ENCODE results near the gene LCK.

The LCK gene

DNA sequence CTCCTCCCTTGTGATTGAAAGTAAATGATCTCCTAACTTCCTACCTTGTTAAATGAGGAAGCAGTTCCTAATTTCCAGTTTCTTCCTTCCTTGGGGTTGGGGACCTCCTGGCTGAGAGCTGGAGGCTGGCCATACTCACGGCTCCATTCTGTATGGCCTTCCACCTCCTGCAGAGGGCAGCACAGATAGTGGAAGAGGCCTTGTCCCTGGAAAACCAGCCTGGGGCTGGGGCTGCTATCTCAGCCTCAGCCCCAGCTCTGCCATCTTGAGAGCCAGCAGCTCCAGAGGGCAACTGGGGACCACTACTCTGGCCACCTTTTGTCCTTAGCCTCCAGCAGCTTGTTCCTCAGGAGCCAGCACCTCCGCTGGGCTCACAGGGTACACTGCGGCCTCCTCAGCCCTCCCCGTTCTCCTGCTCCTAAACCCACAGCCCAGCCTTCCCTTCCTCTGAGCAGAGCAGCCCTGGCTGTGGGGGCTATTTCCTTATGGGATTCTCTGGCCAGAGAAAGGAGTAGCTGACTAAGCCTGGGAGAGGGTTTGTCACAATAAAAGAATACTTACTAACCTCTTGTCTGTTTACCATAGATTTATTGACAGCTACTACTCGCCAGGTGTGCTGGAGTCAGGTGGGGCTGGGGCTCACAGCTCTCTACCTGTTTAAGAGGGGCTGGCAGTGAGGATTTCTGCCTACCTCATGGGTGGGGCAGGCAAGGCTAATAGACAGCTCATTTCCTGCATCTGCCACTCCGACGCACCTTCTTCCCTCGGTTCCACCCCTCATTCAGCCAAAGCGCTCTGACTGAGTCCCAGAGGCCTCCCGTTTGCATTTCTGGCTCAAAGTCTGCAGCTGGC lies 35.2 kb upstream of the LCK start:
- H3K4me3 ChIP-seq (ENCODE audit: low read depth, low read length): no peak overlapping the region
- POLR2A ChIA-PET: interaction anchor here (0.7 to 2.1 kb wide), 4 partner anchors 11 to 120 kb away, joined by 3 to 22 read pairs (median 4); partner anchors contain the start of genes CCDC28B, IQCC and MARCKSL1
- TF ChIP-seq, protein P1, sequence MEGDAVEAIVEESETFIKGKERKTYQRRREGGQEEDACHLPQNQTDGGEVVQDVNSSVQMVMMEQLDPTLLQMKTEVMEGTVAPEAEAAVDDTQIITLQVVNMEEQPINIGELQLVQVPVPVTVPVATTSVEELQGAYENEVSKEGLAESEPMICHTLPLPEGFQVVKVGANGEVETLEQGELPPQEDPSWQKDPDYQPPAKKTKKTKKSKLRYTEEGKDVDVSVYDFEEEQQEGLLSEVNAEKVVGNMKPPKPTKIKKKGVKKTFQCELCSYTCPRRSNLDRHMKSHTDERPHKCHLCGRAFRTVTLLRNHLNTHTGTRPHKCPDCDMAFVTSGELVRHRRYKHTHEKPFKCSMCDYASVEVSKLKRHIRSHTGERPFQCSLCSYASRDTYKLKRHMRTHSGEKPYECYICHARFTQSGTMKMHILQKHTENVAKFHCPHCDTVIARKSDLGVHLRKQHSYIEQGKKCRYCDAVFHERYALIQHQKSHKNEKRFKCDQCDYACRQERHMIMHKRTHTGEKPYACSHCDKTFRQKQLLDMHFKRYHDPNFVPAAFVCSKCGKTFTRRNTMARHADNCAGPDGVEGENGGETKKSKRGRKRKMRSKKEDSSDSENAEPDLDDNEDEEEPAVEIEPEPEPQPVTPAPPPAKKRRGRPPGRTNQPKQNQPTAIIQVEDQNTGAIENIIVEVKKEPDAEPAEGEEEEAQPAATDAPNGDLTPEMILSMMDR (IDR thresholded peaks at IDR 0.05; ENCODE audit: insufficient read depth, low read length, missing control alignments): peak; percentile 86
- DNase-seq (ENCODE audit: low read depth, low spot score): no peak
- CTCF ChIA-PET: interaction anchor here (0.8 to 8.0 kb wide), 53 partner anchors 9 to 199 kb away, joined by 3 to 103 read pairs (median 6); partner anchors contain the start of genes BSDC1, CCDC28B, FAM167B and FAM229A

DNA sequence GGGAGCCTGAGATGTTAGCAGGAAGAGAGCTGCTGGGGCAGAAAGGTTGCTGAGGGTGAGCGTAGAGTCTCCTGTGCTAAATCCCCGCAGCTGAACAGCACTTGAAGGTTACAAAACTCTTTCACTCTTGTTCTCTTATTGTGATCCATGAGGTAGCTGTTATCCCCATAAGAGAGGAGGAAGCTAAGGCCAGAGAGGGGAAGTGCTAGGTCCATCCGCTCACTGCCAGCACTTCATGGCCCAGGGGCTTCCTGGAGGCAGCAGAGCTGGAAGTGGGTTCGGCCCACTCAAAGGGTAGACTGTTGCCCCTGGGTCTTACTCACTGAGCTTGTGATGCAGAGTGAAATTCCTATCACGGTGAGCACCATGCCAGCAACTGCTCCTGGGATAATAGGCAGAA lies 34.5 kb upstream of the LCK start:
- ChIA-PET CTCF (interaction anchor here (0.8 to 8.0 kb wide), 35 partner anchors 10 to 198 kb away, joined by 3 to 103 read pairs (median 9); partner anchors contain the start of genes BSDC1, CCDC28B, FAM167B and FAM229A), POLR2A (interaction anchor here (0.9 to 2.1 kb wide), 3 partner anchors 11 to 119 kb away, joined by 3 to 22 read pairs (median 6); partner anchors contain the start of genes CCDC28B, IQCC and MARCKSL1)
- DNase-seq (ENCODE audit: low read depth, low spot score): no peak
- H3K4me3 ChIP-seq (ENCODE audit: low read depth, low read length): no peak overlapping the region
- TF ChIP-seq, protein P1 (IDR thresholded peaks at IDR 0.05; ENCODE audit: insufficient read depth, low read length, missing control alignments): no peak

DNA sequence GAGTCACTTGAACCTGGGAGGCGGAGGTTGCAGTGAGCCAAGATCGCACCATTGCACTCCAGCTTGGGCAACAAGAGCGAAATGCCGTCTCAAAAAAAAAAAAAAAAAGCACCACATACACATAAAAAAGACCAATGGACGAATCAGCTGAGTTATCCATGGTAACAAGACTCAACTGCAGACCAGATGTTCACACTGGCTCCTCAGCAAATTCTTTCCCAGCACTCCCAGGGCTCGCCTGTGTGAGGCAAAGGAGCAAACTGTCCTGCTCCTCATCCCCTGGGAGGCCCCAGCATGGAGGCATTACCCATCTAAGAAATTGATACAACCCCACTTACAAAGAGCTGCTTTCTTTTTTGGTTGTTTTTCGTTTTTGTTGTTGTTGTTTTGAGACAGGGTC lies 32.0 kb upstream of the LCK start:
- TF ChIP-seq, protein P1 (IDR thresholded peaks at IDR 0.05; ENCODE audit: insufficient read depth, low read length, missing control alignments): no peak
- POLR2A ChIA-PET: interaction anchor here (1.0 kb wide), 1 partner anchor 117 kb away, joined by 3 read pairs; the partner anchor contains the start of gene MARCKSL1
- DNase-seq (ENCODE audit: low read depth, low spot score): no peak
- no peak overlapping the region for H3K4me3 ChIP-seq (ENCODE audit: low read depth, low read length)
- CTCF ChIA-PET: interaction anchor here (1.2 to 1.5 kb wide), 5 partner anchors 11 to 117 kb away, joined by 3 to 6 read pairs (median 3); partner anchors contain the start of genes DCDC2B and MARCKSL1

DNA sequence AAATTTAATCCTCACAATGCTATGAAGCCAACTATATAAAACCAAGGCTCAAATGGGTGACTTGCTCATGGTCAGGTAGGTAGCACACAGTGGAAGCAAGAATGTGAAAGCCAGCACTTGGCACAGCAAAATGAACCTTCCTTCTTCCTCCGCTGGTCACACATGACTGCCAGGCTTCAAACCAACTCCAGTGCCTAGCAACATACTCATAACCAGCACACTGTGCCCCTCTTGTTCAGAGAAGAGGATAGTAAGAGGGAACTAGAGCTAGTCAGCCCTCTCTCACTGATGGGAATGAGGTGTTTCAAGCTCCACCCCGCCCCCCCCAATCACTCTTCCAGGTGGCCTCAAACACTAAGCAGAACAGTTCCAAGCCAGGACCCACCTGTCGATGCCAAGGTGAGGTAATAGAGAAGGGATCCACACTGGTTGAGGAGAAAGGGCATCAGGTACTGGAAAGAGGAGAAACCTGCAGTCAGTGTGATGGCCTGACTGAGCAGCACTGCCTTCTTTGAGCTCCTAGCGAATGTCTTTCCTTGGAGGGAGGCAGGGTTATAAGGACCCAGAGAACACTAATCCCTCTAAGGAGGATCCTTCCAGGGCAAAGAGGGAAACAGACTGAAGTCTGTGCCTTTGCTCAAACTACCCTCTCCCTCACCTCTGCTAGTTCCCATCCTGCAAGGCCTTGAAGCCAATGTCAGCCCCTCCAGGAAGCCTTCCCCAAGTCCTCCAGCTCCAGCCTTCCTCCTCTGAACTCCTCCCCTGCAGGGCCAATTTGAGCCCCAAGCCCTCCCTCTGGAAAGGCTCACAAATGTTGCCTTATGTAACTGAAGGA lies 30.1 kb upstream of the LCK start:
- H3K4me3 ChIP-seq (ENCODE audit: low read depth, low read length): peak overlapping the region; percentile 92
- POLR2A ChIA-PET: interaction anchor here (0.6 to 1.8 kb wide), 2 partner anchors 115 to 187 kb away, joined by 4 to 6 read pairs; partner anchors contain the start of gene MARCKSL1
- DNase-seq (ENCODE audit: low read depth, low spot score): no peak
- TF ChIP-seq, protein P1 (IDR thresholded peaks at IDR 0.05; ENCODE audit: insufficient read depth, low read length, missing control alignments): no peak
- CTCF ChIA-PET: interaction anchor here (0.8 to 1.1 kb wide), 3 partner anchors 27 to 132 kb away, joined by 3 to 5 read pairs (median 3); no protein-coding TSS in a partner anchor

DNA sequence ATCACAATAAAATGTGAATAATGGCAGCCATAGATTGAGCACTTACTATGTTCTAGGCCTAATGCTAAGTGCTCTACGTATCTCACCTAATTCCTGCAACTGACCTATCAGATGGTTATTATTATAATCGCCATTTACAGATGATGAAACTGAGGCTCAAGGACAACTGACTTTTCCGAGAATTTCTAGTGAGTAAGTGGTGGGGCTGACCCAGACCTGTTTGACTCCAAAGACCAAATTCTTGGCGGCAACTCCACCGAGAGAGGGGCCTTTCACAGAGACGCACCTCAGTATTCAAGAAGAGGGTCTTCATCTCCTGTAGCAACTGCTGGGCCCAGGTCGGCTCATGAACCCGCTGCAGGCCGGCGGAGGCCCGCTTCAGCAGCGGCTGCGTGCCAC lies 29.5 kb upstream of the LCK start:
- TF ChIP-seq, protein P1 (IDR thresholded peaks at IDR 0.05; ENCODE audit: insufficient read depth, low read length, missing control alignments): no peak
- CTCF ChIA-PET: interaction anchor here (1.1 kb wide), 1 partner anchor 131 kb away, joined by 3 read pairs; no protein-coding TSS in a partner anchor
- H3K4me3 ChIP-seq (ENCODE audit: low read depth, low read length): peak overlapping the region; percentile 92
- POLR2A ChIA-PET: interaction anchor here (1.8 kb wide), 1 partner anchor 115 kb away, joined by 6 read pairs; the partner anchor contains the start of gene MARCKSL1
- no peak for DNase-seq (ENCODE audit: low read depth, low spot score)
